Neutrophil (primary cell): ENCODE data around the gene NRF1.
A peak's percentile ranks its signal among the peaks of the same experiment; 100 is the strongest.

Experiments used
- H3K27ac ChIP-seq: fragments of 200-600 bp; sonication (generic); 2 replicates; pipeline ENCODE4 v1.5.1; 2016; ENCODE audit warnings: mild to moderate bottlenecking, moderate library complexity
- H3K27me3 ChIP-seq: fragments of 200-600 bp; sonication (generic); 2 replicates; pipeline ENCODE4 v1.6.0; 2016; ENCODE audit warnings: mild to moderate bottlenecking
- H3K36me3 ChIP-seq: fragments of 200-600 bp; sonication (generic); 2 replicates; pipeline ENCODE4 v1.5.1; 2017
- H3K4me1 ChIP-seq, 2 experiments: fragments of 200-600 bp in 1 of 2; sonication (generic) in 1 of 2; 1 replicate in 1 of 2; 2 replicates in 1 of 2; pipeline versions ENCODE4 v1.5.1 to v1.6.1; 2013 to 2016; ENCODE audit warnings: low read depth in 1 of 2, low read length in 1 of 2, mild to moderate bottlenecking in 1 of 2, moderate library complexity in 1 of 2; ENCODE audit not compliant: control insufficient read depth in 1 of 2, insufficient read depth in 1 of 2
- H3K4me3 ChIP-seq, 2 experiments: fragments of 200-600 bp in 1 of 2; sonication (generic) in 1 of 2; 1 replicate in 1 of 2; 2 replicates in 1 of 2; pipeline ENCODE4 v1.5.1; 2013 to 2016; ENCODE audit warnings: low read depth in 1 of 2, low read length in 1 of 2, mild to moderate bottlenecking in 1 of 2, moderate library complexity in 1 of 2
- H3K9me3 ChIP-seq: fragments of 200-600 bp; sonication (generic); 2 replicates; pipeline ENCODE4 v1.5.1; 2016
- CTCF ChIP-seq: fragments of 200-600 bp; sonication (generic); IDR thresholded peaks from 2 replicates; pipeline ENCODE4 v1.5.1; 2016; ENCODE audit warnings: antibody characterized with exemption

NRF1 gene

GRCh38 chr7:129617178-129617577, 5.7 kb downstream of the NRF1 start:
- Histone ChIP-seq H3K27me3 (no peaks in the 10 kb centered on the region), H3K36me3 (no peaks in the 10 kb centered on the region), H3K4me3 (peak overlapping the region; percentile 21 to 22), H3K4me1 (peaks cover 97 to 99% of the 10 kb centered on the region in 2 experiments), H3K9me3 (no peaks in the 10 kb centered on the region), H3K27ac (peak overlapping the region; percentile 85)
- no peak for TF ChIP-seq CTCF

- H3K9me3 ChIP-seq, result no peaks in the 10 kb centered on the region
- peaks cover 94% of the 10 kb centered on the region in 2 experiments for H3K4me1 ChIP-seq
- peak overlapping the region; percentile 21 to 22 for H3K4me3 ChIP-seq
- H3K27me3 ChIP-seq, result no peaks in the 10 kb centered on the region
- TF ChIP-seq CTCF, result no peak
- H3K27ac ChIP-seq, result peak overlapping the region; percentile 85
- H3K36me3 ChIP-seq, result no peaks in the 10 kb centered on the region
These were observed 6.1 kb downstream of the NRF1 start for GRCh38 chr7:129617652-129618051.

GRCh38 chr7:129626896-129627295, 15.4 kb downstream of the NRF1 start:
- Histone ChIP-seq H3K4me3 (no peak overlapping the region), H3K27ac (peak overlapping the region; percentile 43), H3K4me1 (peaks cover 19 to 31% of the 10 kb centered on the region in 2 experiments), H3K36me3 (no peaks in the 10 kb centered on the region), H3K9me3 (no peaks in the 10 kb centered on the region), H3K27me3 (no peaks in the 10 kb centered on the region)
- TF ChIP-seq CTCF, result no peak

GRCh38 chr7:129630341-129630740, 18.8 kb downstream of the NRF1 start:
- no peaks in the 10 kb centered on the region for H3K9me3 ChIP-seq
- H3K27ac ChIP-seq, result peak overlapping the region; percentile 24
- H3K36me3 ChIP-seq, result no peaks in the 10 kb centered on the region
- H3K27me3 ChIP-seq, result no peaks in the 10 kb centered on the region
- peaks cover 16 to 27% of the 10 kb centered on the region in 2 experiments for H3K4me1 ChIP-seq
- H3K4me3 ChIP-seq, result no peak overlapping the region
- TF ChIP-seq CTCF, result no peak

- H3K36me3 ChIP-seq, result no peaks in the 10 kb centered on the region
- no peaks in the 10 kb centered on the region for H3K27me3 ChIP-seq
- no peak overlapping the region for H3K4me3 ChIP-seq
- no peaks in the 10 kb centered on the region for H3K9me3 ChIP-seq
- no peak overlapping the region for H3K27ac ChIP-seq
- peaks cover 0 to 8% of the 10 kb centered on the region in 2 experiments for H3K4me1 ChIP-seq
- no peak for TF ChIP-seq CTCF
These were observed 23.0 kb downstream of the NRF1 start for GRCh38 chr7:129634361-129635034.
